ENCODE data around the gene TBC1D1.
"Not testable (repeated sequence)": the region's sequence is repeated elsewhere in the genome, so short reads cannot be mapped to it uniquely, and the experiment has no call there.

The TBC1D1 gene

GRCh38 chr4:37964734-37965457 lies 74.0 kb downstream of the TBC1D1 start:
- H3K4me3 ChIP-seq (ENCODE audit: low read depth, low read length), result no peak overlapping the region
- TF ChIP-seq CTCF (IDR thresholded peaks at IDR 0.05; ENCODE audit: control insufficient read depth, extremely low read depth, insufficient read depth), result no peak
- DNase-seq (ENCODE audit: low read depth), result no peak

- DNase-seq (ENCODE audit: low read depth), result no peak
- H3K4me3 ChIP-seq (ENCODE audit: low read depth, low read length), result no peak overlapping the region
- no peak for TF ChIP-seq CTCF (IDR thresholded peaks at IDR 0.05; ENCODE audit: control insufficient read depth, extremely low read depth, insufficient read depth)
Observed at GRCh38 chr4:37966044-37966443, 75.2 kb downstream of the TBC1D1 start.

GRCh38 chr4:37967736-37968135 lies 76.9 kb downstream of the TBC1D1 start:
- no peak for TF ChIP-seq CTCF (IDR thresholded peaks at IDR 0.05; ENCODE audit: control insufficient read depth, extremely low read depth, insufficient read depth)
- peak; percentile 67 for DNase-seq (ENCODE audit: low read depth)
- H3K4me3 ChIP-seq (ENCODE audit: low read depth, low read length), result peak overlapping the region; percentile 38; the same call in 1 of the 2 replicates

DNA sequence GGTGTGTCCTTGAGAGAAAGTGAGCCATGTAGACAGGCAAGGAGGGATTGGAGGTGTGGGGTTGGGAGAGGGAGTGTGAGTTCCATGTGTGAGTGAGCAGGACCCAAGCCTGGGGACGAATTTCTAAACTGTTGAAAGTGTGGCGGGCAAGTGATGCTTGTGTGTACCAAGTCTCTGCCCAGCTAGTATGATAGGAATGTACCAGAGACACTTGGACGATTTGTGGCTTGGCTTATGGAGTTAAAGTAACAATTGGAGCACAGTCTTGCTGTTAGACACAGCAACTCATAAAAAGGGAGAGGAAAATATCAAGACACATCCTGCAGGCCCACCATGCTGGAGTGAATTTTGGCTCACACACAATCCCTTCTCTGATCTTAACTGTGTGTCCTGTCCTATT lies 77.9 kb downstream of the TBC1D1 start:
- no peak overlapping the region for H3K4me3 ChIP-seq (ENCODE audit: low read depth, low read length)
- DNase-seq (ENCODE audit: low read depth), result no peak
- TF ChIP-seq CTCF (IDR thresholded peaks at IDR 0.05; ENCODE audit: control insufficient read depth, extremely low read depth, insufficient read depth), result no peak

GRCh38 chr4:37970702-37971101 lies 79.8 kb downstream of the TBC1D1 start:
- H3K4me3 ChIP-seq (ENCODE audit: low read depth, low read length), result no peak overlapping the region
- DNase-seq (ENCODE audit: low read depth), result peak; percentile 38
- TF ChIP-seq CTCF (IDR thresholded peaks at IDR 0.05; ENCODE audit: control insufficient read depth, extremely low read depth, insufficient read depth), result peak; percentile 22; the same call in 1 of the 2 replicates

- no peak overlapping the region for H3K4me3 ChIP-seq (ENCODE audit: low read depth, low read length)
- DNase-seq (ENCODE audit: low read depth), result no peak
- TF ChIP-seq CTCF (IDR thresholded peaks at IDR 0.05; ENCODE audit: control insufficient read depth, extremely low read depth, insufficient read depth), result no peak
Observed at GRCh38 chr4:37971202-37971601, 80.3 kb downstream of the TBC1D1 start.

DNA sequence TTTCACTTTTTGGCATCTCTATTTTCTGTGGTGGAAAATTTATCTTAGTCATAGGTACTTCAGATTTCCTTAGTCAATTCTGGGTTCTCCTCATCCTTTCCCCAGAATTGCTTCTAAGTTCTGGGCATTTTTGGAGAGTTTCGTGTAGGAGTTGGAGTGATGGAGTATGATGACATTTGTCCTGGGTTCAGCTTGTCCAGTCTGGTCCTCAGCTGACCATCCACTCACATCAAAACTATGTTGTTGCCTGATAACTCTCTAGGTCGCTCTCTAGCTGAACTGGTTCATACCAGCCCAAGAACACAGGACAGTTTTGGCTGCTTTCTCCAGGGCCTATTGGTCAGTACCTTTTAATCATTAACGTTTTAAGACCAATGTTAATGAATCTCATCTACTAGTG lies 82.6 kb downstream of the TBC1D1 start:
- no peak overlapping the region for H3K4me3 ChIP-seq (ENCODE audit: low read depth, low read length)
- DNase-seq (ENCODE audit: low read depth), result no peak
- no peak for TF ChIP-seq CTCF (IDR thresholded peaks at IDR 0.05; ENCODE audit: control insufficient read depth, extremely low read depth, insufficient read depth)

- H3K4me3 ChIP-seq (ENCODE audit: low read depth, low read length); DNase-seq (ENCODE audit: low read depth): not testable (repeated sequence)
Observed at GRCh38 chr4:37975321-37975822, 84.5 kb downstream of the TBC1D1 start.
